H9 (cell line): ENCODE data around the gene ZNF275. TPM values are rescaled to one million over a fixed set of nuclear protein-coding genes. Genes with fewer than 3 reads are reported as not detected.

Experiments
- DNase-seq: peaks from one replicate; pipeline ENCODE4 v3.0.0-alpha.2; 2017
- H2AFZ ChIP-seq: one replicate; pipeline ENCODE4 v1.6.1; 2013; ENCODE audit warnings: mild to moderate bottlenecking, low read length, control low read depth, moderate library complexity
- H2AK5ac ChIP-seq: 2 replicates; pipeline ENCODE4 v1.6.1; 2013; ENCODE audit warnings: low read length, control low read depth, mixed read lengths; ENCODE audit not compliant: insufficient read length
- H2BK120ac ChIP-seq: one replicate; pipeline ENCODE4 v1.6.1; 2013; ENCODE audit warnings: low read depth, mild to moderate bottlenecking, low read length, control low read depth, inconsistent platforms; ENCODE audit not compliant: poor library complexity, severe bottlenecking
- H2BK12ac ChIP-seq: 2 replicates; pipeline ENCODE4 v1.6.1; 2013; ENCODE audit warnings: low read length, control low read depth, mixed read lengths, low read depth; ENCODE audit not compliant: insufficient read length
- H2BK15ac ChIP-seq: 2 replicates; pipeline ENCODE4 v1.6.1; 2013; ENCODE audit warnings: low read depth, low read length, control low read depth
- H2BK20ac ChIP-seq: one replicate; pipeline ENCODE4 v1.6.1; 2013; ENCODE audit warnings: low read depth, mild to moderate bottlenecking, low read length, control low read depth, inconsistent platforms; ENCODE audit not compliant: poor library complexity, severe bottlenecking
- H2BK5ac ChIP-seq: 2 replicates; pipeline ENCODE4 v1.6.1; 2013; ENCODE audit warnings: low read length, control low read depth, mixed read lengths; ENCODE audit not compliant: insufficient read length
- H3K14ac ChIP-seq: 2 replicates; pipeline ENCODE4 v1.6.1; 2013; ENCODE audit warnings: low read length, control low read depth; ENCODE audit not compliant: insufficient read depth
- H3K18ac ChIP-seq: 2 replicates; pipeline ENCODE4 v1.6.1; 2013; ENCODE audit warnings: low read depth, mild to moderate bottlenecking, mixed read lengths, low read length, control low read depth; ENCODE audit not compliant: insufficient read length
- H3K23ac ChIP-seq: 2 replicates; pipeline ENCODE4 v1.6.1; 2013; ENCODE audit warnings: low read length, control low read depth, mixed read lengths, low read depth; ENCODE audit not compliant: insufficient read length
- H3K23me2 ChIP-seq: 2 replicates; pipeline ENCODE4 v1.6.1; 2013; ENCODE audit warnings: low read depth, mild to moderate bottlenecking, mixed read lengths, low read length, control low read depth; ENCODE audit not compliant: insufficient read length, poor library complexity, severe bottlenecking
- H3K27ac ChIP-seq: 2 replicates; pipeline ENCODE4 v1.5.1; 2013; ENCODE audit warnings: low read length, control low read depth, mixed read lengths, low read depth; ENCODE audit not compliant: insufficient read length
- H3K27me3 ChIP-seq: 2 replicates; pipeline ENCODE4 v1.6.1; 2013; ENCODE audit warnings: low read length, control low read depth, inconsistent platforms; ENCODE audit not compliant: insufficient read depth
- H3K4ac ChIP-seq: 2 replicates; pipeline ENCODE4 v1.6.1; 2013; ENCODE audit warnings: low read depth, mild to moderate bottlenecking, control low read depth, inconsistent platforms, low read length, moderate library complexity
- H3K4me1 ChIP-seq: 2 replicates; pipeline ENCODE4 v1.6.1; 2013; ENCODE audit warnings: low read length, control low read depth, inconsistent platforms; ENCODE audit not compliant: insufficient read depth
- H3K4me2 ChIP-seq: 2 replicates; pipeline ENCODE4 v1.6.1; 2013; ENCODE audit warnings: low read length, control low read depth, mixed read lengths; ENCODE audit not compliant: insufficient read length, insufficient read depth
- H3K56ac ChIP-seq: 2 replicates; pipeline ENCODE4 v1.6.1; 2013; ENCODE audit warnings: low read depth, mild to moderate bottlenecking, mixed read lengths, low read length, control low read depth; ENCODE audit not compliant: insufficient read length
- H3K79me1 ChIP-seq: 2 replicates; pipeline ENCODE4 v1.6.1; 2013; ENCODE audit warnings: low read depth, mild to moderate bottlenecking, moderate library complexity, low read length, control low read depth, inconsistent platforms; ENCODE audit not compliant: insufficient read depth, poor library complexity, severe bottlenecking
- H3K79me2 ChIP-seq: 2 replicates; pipeline ENCODE4 v1.6.1; 2013; ENCODE audit warnings: low read length, control low read depth, inconsistent platforms; ENCODE audit not compliant: insufficient read depth
- H3K9ac ChIP-seq: 2 replicates; pipeline ENCODE4 v1.6.1; 2013; ENCODE audit warnings: low read length, control low read depth, mixed read lengths; ENCODE audit not compliant: insufficient read length; ENCODE audit errors: extremely low read depth
- H3K9me3 ChIP-seq: one replicate; pipeline ENCODE4 v1.6.1; 2013; ENCODE audit warnings: low read depth, low read length, inconsistent platforms; ENCODE audit not compliant: control insufficient read depth
- H3T11ph ChIP-seq: one replicate; pipeline ENCODE4 v1.6.1; 2013; ENCODE audit warnings: mild to moderate bottlenecking, low read length, control low read depth, inconsistent platforms
- H4K20me1 ChIP-seq: one replicate; pipeline ENCODE4 v1.6.1; 2013; ENCODE audit not compliant: control insufficient read depth, insufficient read length, insufficient read depth
- H4K5ac ChIP-seq: 2 replicates; pipeline ENCODE4 v1.6.1; 2013; ENCODE audit warnings: low read depth, mild to moderate bottlenecking, mixed read lengths, low read length, control low read depth; ENCODE audit not compliant: insufficient read length
- H4K8ac ChIP-seq: replicated peaks from 2 replicates; pipeline ENCODE4 v1.6.1; 2013; ENCODE audit warnings: low read length, control low read depth, mixed read lengths, low read depth; ENCODE audit not compliant: insufficient read length
- H4K91ac ChIP-seq: 2 replicates; pipeline ENCODE4 v1.6.1; 2013; ENCODE audit warnings: low read depth, mild to moderate bottlenecking, moderate library complexity, mixed read lengths, low read length, control low read depth; ENCODE audit not compliant: insufficient read length
- H3K27ac Mint-ChIP-seq, 3 experiments: 2 replicates in 2 of 3; 3 replicates in 1 of 3; pipeline ENCODE4 v1.8.0; 2020 to 2021; ENCODE audit warnings: mixed read lengths in 3 of 3, mild to moderate bottlenecking in 1 of 3, moderate library complexity in 1 of 3
- H3K27me3 Mint-ChIP-seq: 2 replicates; pipeline ENCODE4 v1.8.0; 2021; ENCODE audit warnings: low read depth, mild to moderate bottlenecking, moderate library complexity, mixed read lengths
- H3K36me3 Mint-ChIP-seq, 3 experiments: 2 replicates in 2 of 3; 3 replicates in 1 of 3; pipeline ENCODE4 v1.8.0; 2020 to 2021; ENCODE audit warnings: low read depth in 3 of 3, mixed read lengths in 3 of 3; ENCODE audit not compliant: insufficient read depth in 1 of 3
- H3K4me1 Mint-ChIP-seq, 2 experiments: 2 replicates each; pipeline ENCODE4 v1.8.0; 2020; ENCODE audit warnings: mixed read lengths in 2 of 2
- H3K4me3 Mint-ChIP-seq, 2 experiments: 2 replicates in 1 of 2; 3 replicates in 1 of 2; pipeline ENCODE4 v1.8.0; 2020 to 2021; ENCODE audit warnings: mild to moderate bottlenecking in 2 of 2, mixed read lengths in 2 of 2, moderate library complexity in 1 of 2
- H3K9me3 Mint-ChIP-seq, 2 experiments: 2 replicates in 1 of 2; 3 replicates in 1 of 2; pipeline ENCODE4 v1.8.0; 2020; ENCODE audit warnings: mild to moderate bottlenecking in 2 of 2, mixed read lengths in 2 of 2, moderate library complexity in 1 of 2
- CTCF ChIP-seq: fragments of 200-600 bp; sonication (generic); conservative IDR thresholded peaks from 3 replicates; pipeline ENCODE4 v1.8.0; 2021; ENCODE audit warnings: antibody characterized with exemption, mild to moderate bottlenecking
- WGBS: extraction: QIAGEN DNeasy Blood & Tissue Kit; methylation state at CpG from one replicate; pipeline ENCODE4 v1.1.7; 2013; ENCODE audit warnings: missing lambda C conversion rate, low lambda C conversion rate, mixed read lengths; ENCODE audit not compliant: insufficient read length; ENCODE audit errors: extremely low coverage; 5-methylcytosine and 5-hydroxymethylcytosine counted together
- total RNA-seq: library from RNA; stranded (reverse); gene quantifications from 2 replicates; pipeline ENCODE4 v1.2.1, GENCODE V29; 2021

ZNF275 gene
- total RNA-seq, 1 experiment from 2014 or later, result 11.8 TPM

- no peak overlapping the region for H3K14ac ChIP-seq
- H4K20me1 ChIP-seq, result no peaks in the 10 kb centered on the region
- H3K27ac ChIP-seq, result no peak overlapping the region
- H3T11ph ChIP-seq, result no peak overlapping the region
- no peak overlapping the region for H3K4ac ChIP-seq
- H2BK20ac ChIP-seq, result no peak overlapping the region
- H4K91ac ChIP-seq, result no peak overlapping the region
- Mint-ChIP-seq H3K36me3 (no peaks in the 10 kb centered on the region; a peak in 2 of 7 replicates), H3K27me3 (peaks cover 5% of the 10 kb centered on the region), H3K4me3 (no peak overlapping the region), H3K27ac (no peak overlapping the region), H3K4me1 (peaks cover 0 to 6% of the 10 kb centered on the region in 2 experiments; a peak in 1 of 4 replicates), H3K9me3 (peaks cover 39 to 40% of the 10 kb centered on the region in 2 experiments)
- TF ChIP-seq CTCF, result no peak
- H3K79me1 ChIP-seq, result no peaks in the 10 kb centered on the region
- peak; percentile 18 for DNase-seq
- no peak overlapping the region for H2BK15ac ChIP-seq
- H3K27me3 ChIP-seq, result no peaks in the 10 kb centered on the region
- H2AFZ ChIP-seq, result no peak overlapping the region
- peaks cover 5% of the 10 kb centered on the region for H3K23me2 ChIP-seq
- no peak overlapping the region for H3K9ac ChIP-seq
- no CpG with 5 or more reads among the region's 16 CpGs for WGBS
- H3K4me2 ChIP-seq, result no peak overlapping the region
- H3K4me1 ChIP-seq, result no peaks in the 10 kb centered on the region
- no peak overlapping the region for H2BK5ac ChIP-seq
- H4K8ac ChIP-seq, result no peak overlapping the region
- no peak overlapping the region for H3K23ac ChIP-seq
- H3K56ac ChIP-seq, result no peak overlapping the region
- H2BK12ac ChIP-seq, result no peak overlapping the region
- no peaks in the 10 kb centered on the region for H3K79me2 ChIP-seq
- H2AK5ac ChIP-seq, result no peak overlapping the region
- H3K18ac ChIP-seq, result no peak overlapping the region
- H3K9me3 ChIP-seq, result peaks cover 52% of the 10 kb centered on the region
- H2BK120ac ChIP-seq, result no peak overlapping the region
- H4K5ac ChIP-seq, result no peak overlapping the region
Observed at GRCh38 chrX:153392642-153393321, 58.8 kb downstream of the ZNF275 start.
